ENCODE measurements around the gene TRIM61.
"Not testable (repeated sequence)": the region's sequence is repeated elsewhere in the genome, so short reads cannot be mapped to it uniquely, and the experiment has no call there.

Gene TRIM61

GRCh38 chr4:164959421-164959820 is 18.0 kb downstream of the TRIM61 start:
- FAIRE-seq; DNase-seq (ENCODE audit: insufficient read length, low spot score): not testable (repeated sequence)

- FAIRE-seq = peak; percentile 97
Measured at GRCh38 chr4:164956766-164957643, 20.5 kb downstream of the TRIM61 start.

DNA sequence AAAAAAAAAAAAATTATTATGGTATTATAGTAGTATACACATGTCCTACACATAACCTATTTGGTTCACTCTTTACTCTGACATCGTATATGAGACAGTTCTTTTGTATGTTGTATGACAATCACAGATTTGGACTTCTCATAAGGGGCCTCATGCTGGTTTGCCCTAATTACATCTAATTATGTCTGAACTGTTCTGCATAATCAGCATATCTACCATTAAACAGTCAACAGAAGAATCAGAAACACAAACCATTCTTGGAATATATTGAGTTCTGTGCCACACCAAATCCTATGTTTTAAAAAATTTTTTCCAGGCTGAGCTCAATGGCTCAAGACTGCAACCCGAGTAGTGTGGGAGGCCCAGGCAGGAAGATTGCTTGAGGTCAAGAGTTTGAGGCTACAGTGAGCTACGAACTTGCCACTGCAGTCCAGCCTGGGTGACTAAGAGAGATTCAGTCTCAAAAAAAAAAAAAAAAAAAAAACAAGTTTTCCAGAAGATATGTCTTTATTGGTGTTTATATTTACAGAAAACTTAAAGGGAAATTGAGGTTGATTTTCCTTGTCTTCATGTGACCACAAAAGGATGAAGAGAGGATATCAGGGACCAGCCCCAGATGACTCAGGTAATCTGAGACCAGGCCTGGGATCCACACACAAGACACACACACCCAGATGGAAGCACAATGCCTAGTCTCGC is 22.2 kb downstream of the TRIM61 start:
- DNase-seq (ENCODE audit: insufficient read length, low spot score) = no peak
- peak; percentile 26 for FAIRE-seq

More at GRCh38 chr4:164956766-164957643, 20.5 kb downstream of the TRIM61 start:
- peak; percentile 91 for DNase-seq (ENCODE audit: insufficient read length, low spot score)

- no peak for DNase-seq (ENCODE audit: insufficient read length, low spot score)
- FAIRE-seq = no peak
Measured at GRCh38 chr4:164952551-164952950, 24.9 kb downstream of the TRIM61 start.

DNA sequence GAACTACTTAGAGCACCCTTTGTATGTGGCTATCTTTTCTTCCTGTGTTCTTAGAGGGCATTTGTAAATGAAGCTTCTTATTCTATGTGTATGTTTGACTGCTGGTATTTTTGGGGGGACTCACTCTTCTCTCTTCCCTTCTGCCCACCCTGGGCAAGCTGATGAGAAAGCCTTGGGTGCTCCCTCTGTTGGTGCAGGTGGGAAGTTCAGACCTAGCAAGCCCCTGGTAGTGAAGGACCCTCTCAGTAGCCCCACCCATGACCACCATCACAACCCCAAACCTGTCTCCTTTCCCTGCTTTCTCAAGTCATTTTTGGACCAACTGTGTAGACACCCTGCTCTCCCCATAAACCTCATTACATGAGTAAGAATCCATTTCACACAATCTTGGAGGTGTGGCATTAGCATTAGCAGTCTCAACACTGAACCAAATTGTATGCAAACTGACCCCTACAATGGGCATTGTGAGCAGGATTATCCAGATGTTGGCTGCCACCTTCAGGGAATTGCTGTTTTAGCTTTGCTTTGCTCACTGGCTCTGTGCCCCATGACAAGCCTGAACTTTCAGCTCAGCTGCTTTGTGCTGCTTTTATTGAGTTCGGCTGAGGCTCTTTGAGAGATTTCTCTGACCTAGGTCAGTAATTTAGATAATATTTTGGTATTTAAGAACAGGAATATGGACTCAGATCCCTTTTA is 27.9 kb downstream of the TRIM61 start:
- DNase-seq (ENCODE audit: insufficient read length, low spot score) (no peak), FAIRE-seq (peak; percentile 40)

DNA sequence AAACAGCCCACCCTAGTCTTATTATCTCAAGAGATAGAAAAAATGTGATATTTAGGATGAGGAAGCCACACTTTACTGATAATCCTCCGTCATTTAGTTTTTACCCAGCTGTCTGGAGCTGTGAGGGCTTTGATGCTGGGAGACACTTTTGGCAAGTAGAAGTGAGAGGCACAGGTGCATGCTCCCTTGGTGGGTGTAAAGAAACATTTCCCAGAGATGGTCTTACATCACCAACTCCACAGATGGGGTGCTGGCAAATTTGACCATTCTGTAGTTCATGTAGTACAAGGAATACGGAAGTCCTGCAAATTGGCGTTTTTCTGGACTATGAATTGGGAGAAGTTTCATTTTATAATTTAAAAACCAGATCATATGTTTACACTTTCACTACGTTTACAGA is 28.5 kb downstream of the TRIM61 start:
- no peak for FAIRE-seq

GRCh38 chr4:164948006-164948405 is 29.5 kb downstream of the TRIM61 start:
- DNase-seq (ENCODE audit: insufficient read length, low spot score) = not testable (repeated sequence)
- FAIRE-seq = peak; percentile 33

More for the DNA sequence above, 28.5 kb downstream of the TRIM61 start:
- no peak for DNase-seq (ENCODE audit: insufficient read length, low spot score)

DNA sequence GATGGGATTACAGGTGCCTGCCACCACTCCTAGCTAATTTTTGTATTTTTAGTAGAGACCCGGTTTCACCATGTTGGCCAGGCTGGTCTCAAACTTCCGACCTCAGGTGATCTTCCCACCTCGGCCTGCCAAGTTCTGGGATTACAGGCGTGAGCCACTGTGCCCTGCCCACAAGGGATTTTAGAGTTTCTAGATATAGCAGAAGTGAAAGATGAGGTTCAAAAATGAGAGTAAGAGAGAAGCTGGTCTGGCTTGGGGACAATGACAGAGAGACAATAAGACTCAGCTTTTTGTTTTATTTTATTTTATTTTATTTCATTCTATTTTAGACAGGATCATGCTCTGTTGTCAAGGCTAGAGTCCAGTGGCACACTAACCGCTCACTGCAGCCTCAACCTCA is 30.6 kb downstream of the TRIM61 start:
- no peak for FAIRE-seq
- DNase-seq (ENCODE audit: insufficient read length, low spot score) = no peak

DNA sequence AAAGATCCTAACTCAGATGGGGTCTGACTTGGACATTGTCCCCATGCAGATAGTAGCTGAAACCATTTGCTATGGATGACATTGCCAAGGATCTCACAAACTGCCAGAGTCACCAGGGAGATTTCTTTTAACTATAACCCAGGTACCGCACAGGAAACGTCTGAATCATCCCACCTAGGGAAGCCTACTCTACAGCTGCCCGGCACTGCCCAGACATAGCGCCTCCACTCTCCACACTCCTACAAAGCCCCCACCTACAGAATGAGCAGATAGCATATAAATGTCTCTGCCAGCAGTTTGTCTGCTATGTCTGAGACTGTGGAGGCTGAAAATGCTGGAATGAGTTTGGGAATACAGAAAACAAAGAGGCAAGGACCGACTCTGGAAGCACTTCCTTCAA is 32.3 kb downstream of the TRIM61 start:
- DNase-seq (ENCODE audit: insufficient read length, low spot score) = no peak
- no peak for FAIRE-seq

GRCh38 chr4:164943192-164943591 is 34.3 kb downstream of the TRIM61 start:
- DNase-seq (ENCODE audit: insufficient read length, low spot score) (no peak), FAIRE-seq (no peak)

- peak; percentile 66 for FAIRE-seq
- DNase-seq (ENCODE audit: insufficient read length, low spot score) = no peak
Measured at GRCh38 chr4:164937576-164938270, 39.7 kb downstream of the TRIM61 start.

- not testable (repeated sequence) for FAIRE-seq; DNase-seq (ENCODE audit: insufficient read length, low spot score)
Measured at GRCh38 chr4:164935865-164936606, 41.4 kb downstream of the TRIM61 start.

GRCh38 chr4:164935363-164935762 is 42.1 kb downstream of the TRIM61 start:
- FAIRE-seq (no peak), DNase-seq (ENCODE audit: insufficient read length, low spot score) (no peak)

- FAIRE-seq = no peak
- DNase-seq (ENCODE audit: insufficient read length, low spot score) = no peak
Measured at GRCh38 chr4:164933244-164933643, 44.2 kb downstream of the TRIM61 start.

DNA sequence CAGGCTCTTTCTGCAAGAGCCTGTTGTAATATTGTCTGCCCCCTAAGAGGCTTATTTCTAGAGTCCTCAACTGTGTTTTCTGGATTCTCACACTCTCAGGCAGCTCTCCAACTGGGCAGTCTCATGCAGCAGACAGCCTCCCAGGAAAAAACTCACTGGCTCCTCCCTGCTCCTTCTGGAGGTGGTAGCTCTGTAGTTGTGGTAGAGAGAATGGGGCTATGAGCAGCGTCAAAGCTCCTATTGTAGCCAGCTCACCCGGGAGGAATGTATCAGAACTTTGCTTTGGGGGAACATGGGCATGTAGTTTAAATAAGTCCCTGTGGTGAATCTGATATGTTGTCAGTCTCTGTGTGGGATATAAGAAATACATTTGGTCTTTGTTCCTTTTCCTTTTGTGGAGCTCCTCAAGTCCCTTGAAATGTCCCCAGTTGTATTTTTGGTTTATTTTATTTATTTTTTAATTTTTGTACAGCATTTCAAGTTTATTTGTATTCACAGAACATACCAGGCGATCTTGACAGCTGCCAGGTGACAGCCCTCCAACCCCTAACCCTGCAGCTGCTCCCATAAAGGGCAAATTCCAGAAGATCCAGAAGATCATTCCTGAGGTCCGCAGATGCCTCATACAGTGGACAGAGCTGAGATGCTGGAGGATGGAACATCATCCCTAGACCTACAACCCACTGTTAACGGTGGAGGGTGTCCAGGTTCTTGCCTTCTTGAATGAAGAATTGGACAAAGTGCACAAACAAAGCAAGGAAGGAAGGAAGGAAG is 45.7 kb downstream of the TRIM61 start:
- DNase-seq (ENCODE audit: insufficient read length, low spot score) (peak; percentile 14), FAIRE-seq (no peak)

DNA sequence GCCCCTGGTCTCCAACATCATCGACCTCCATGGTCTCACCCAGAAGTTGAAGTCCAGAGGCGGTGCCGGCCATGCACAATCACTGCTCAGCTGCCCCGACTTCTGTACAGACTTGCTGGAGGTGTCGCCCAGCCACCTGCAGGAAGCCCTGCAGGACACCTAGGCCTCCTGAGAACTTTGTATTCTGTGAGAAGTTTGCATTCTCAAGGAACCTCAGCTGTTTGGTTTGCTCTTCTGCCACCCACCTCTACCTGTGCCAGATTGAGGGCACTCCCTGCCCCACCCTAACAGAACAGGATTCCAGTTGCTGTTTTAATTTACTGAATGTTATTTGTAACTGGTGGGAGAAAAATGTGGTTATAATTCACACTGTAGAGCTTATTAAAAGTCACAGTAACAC is 46.8 kb downstream of the TRIM61 start:
- no peak for DNase-seq (ENCODE audit: insufficient read length, low spot score)
- no peak for FAIRE-seq

DNA sequence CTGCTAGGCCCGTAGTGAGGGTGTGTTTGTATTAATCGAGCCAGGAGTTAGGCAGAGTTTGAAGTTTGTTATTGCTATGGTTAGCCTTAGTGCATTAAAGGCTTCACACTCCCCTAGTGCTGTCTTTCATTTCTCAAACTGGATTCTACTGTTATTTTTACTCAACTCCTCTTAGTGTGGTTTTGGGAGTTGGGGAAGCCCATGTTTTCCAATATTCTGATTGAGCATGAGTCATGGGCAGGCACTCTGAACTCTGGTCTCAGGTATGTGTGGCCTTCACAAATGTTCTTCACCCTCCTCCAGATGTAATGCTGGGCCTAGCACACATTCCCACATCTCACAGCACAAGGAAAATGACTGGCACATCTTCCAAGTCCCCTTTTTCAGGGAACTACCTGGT is 50.4 kb downstream of the TRIM61 start:
- not testable (repeated sequence) for DNase-seq (ENCODE audit: insufficient read length, low spot score)

GRCh38 chr4:164926301-164926700 is 51.2 kb downstream of the TRIM61 start:
- DNase-seq (ENCODE audit: insufficient read length, low spot score) = peak; percentile 53
- FAIRE-seq = no peak

More for the DNA sequence above, 50.4 kb downstream of the TRIM61 start:
- peak; percentile 98 for FAIRE-seq

- peak; percentile 16 for FAIRE-seq
- no peak for DNase-seq (ENCODE audit: insufficient read length, low spot score)
Measured at GRCh38 chr4:164924670-164925238, 52.7 kb downstream of the TRIM61 start.
